Mesendoderm (in vitro differentiated cells): ENCODE measurements around the gene LMO1.

ENCODE experiments used
- DNase-seq: peaks from one replicate; pipeline ENCODE4 v3.0.0; 2013
- H2AK5ac ChIP-seq: 2 replicates; pipeline ENCODE4 v1.6.1; 2013; ENCODE audit warnings: low read length, inconsistent platforms
- H2BK120ac ChIP-seq: 2 replicates; pipeline ENCODE4 v1.6.1; 2013; ENCODE audit warnings: low read depth, mild to moderate bottlenecking, low read length, moderate library complexity, mixed read lengths
- H2BK15ac ChIP-seq: replicated peaks from 2 replicates; pipeline ENCODE4 v1.6.1; 2013; ENCODE audit warnings: low read depth, mild to moderate bottlenecking, moderate library complexity
- H2BK5ac ChIP-seq: 2 replicates; pipeline ENCODE4 v1.6.1; 2013; ENCODE audit warnings: low read length, inconsistent platforms
- H3K18ac ChIP-seq: 2 replicates; pipeline ENCODE4 v1.6.1; 2013; ENCODE audit warnings: mild to moderate bottlenecking, low read length, mixed read lengths
- H3K23ac ChIP-seq: one replicate; pipeline ENCODE4 v1.6.1; 2013; ENCODE audit warnings: low read length
- H3K27ac ChIP-seq: 2 replicates; pipeline ENCODE4 v1.5.1; 2013; ENCODE audit warnings: low read depth, mild to moderate bottlenecking, inconsistent platforms, low read length, moderate library complexity
- H3K27me3 ChIP-seq: 2 replicates; pipeline ENCODE4 v1.6.1; 2013; ENCODE audit warnings: low read length, control low read depth, mild to moderate bottlenecking, inconsistent platforms; ENCODE audit not compliant: insufficient read depth, poor library complexity
- H3K36me3 ChIP-seq: 2 replicates; pipeline ENCODE4 v1.6.1; 2013; ENCODE audit warnings: low read length, inconsistent platforms; ENCODE audit not compliant: control insufficient read depth, insufficient read depth
- H3K4ac ChIP-seq: one replicate; pipeline ENCODE4 v1.6.1; 2013; ENCODE audit warnings: low read depth, mild to moderate bottlenecking, low read length, moderate library complexity
- H3K4me1 ChIP-seq: 2 replicates; pipeline ENCODE4 v1.6.1; 2013; ENCODE audit warnings: low read depth, low read length, inconsistent platforms; ENCODE audit not compliant: control insufficient read depth
- H3K4me2 ChIP-seq: 2 replicates; pipeline ENCODE4 v1.6.1; 2013; ENCODE audit warnings: low read length
- H3K4me3 ChIP-seq: 2 replicates; pipeline ENCODE4 v1.5.1; 2013; ENCODE audit warnings: mild to moderate bottlenecking, low read length
- H3K56ac ChIP-seq: one replicate; pipeline ENCODE4 v1.6.1; 2013; ENCODE audit warnings: low read length
- H3K79me1 ChIP-seq: 2 replicates; pipeline ENCODE4 v1.6.1; 2013; ENCODE audit warnings: low read length, inconsistent platforms
- H3K79me2 ChIP-seq: 2 replicates; pipeline ENCODE4 v1.6.1; 2013; ENCODE audit warnings: mild to moderate bottlenecking, low read length; ENCODE audit not compliant: control insufficient read depth, insufficient read depth
- H3K9ac ChIP-seq: 2 replicates; pipeline ENCODE4 v1.6.1; 2013; ENCODE audit warnings: low read length, inconsistent platforms
- H4K5ac ChIP-seq: one replicate; pipeline ENCODE4 v1.6.1; 2013; ENCODE audit warnings: low read length
- H4K8ac ChIP-seq: one replicate; pipeline ENCODE4 v1.6.1; 2013; ENCODE audit warnings: low read depth, mild to moderate bottlenecking, control low read depth, low read length, moderate library complexity
- WGBS: extraction: QIAGEN DNeasy Blood & Tissue Kit; methylation state at CpG from one replicate; pipeline ENCODE4 v1.1.7; 2013; ENCODE audit warnings: low lambda C conversion rate, missing lambda C conversion rate; ENCODE audit not compliant: insufficient coverage; ENCODE audit errors: extremely low coverage; 5-methylcytosine and 5-hydroxymethylcytosine counted together

LMO1 gene

GRCh38 chr11:8296038-8296649, 32.5 kb upstream of the LMO1 start:
- Histone ChIP-seq H4K5ac (no peak overlapping the region), H3K27ac (no peak overlapping the region), H3K27me3 (no peaks in the 10 kb centered on the region), H4K8ac (no peak overlapping the region), H3K23ac (no peak overlapping the region), H3K4ac (no peak overlapping the region), H2BK120ac (no peak overlapping the region), H3K18ac (no peak overlapping the region), H3K56ac (no peak overlapping the region), H3K79me2 (no peaks in the 10 kb centered on the region), H2AK5ac (no peak overlapping the region), H3K9ac (no peak overlapping the region), H2BK15ac (no peak overlapping the region), H3K79me1 (no peaks in the 10 kb centered on the region), H3K4me2 (no peak overlapping the region), H3K36me3 (no peaks in the 10 kb centered on the region), H2BK5ac (no peak overlapping the region), H3K4me3 (no peak overlapping the region), H3K4me1 (no peaks in the 10 kb centered on the region)
- WGBS = no CpG with 5 or more reads among the region's 5 CpGs
- no peak for DNase-seq

- no peak overlapping the region for H3K9ac ChIP-seq
- H3K4ac ChIP-seq = no peak overlapping the region
- no peak overlapping the region for H2BK15ac ChIP-seq
- no CpG with 5 or more reads among the region's 8 CpGs for WGBS
- H3K79me1 ChIP-seq = no peaks in the 10 kb centered on the region
- no peak overlapping the region for H2BK5ac ChIP-seq
- no peak overlapping the region for H3K56ac ChIP-seq
- H3K23ac ChIP-seq = no peak overlapping the region
- H3K36me3 ChIP-seq = no peaks in the 10 kb centered on the region
- H3K27me3 ChIP-seq = no peaks in the 10 kb centered on the region
- H2AK5ac ChIP-seq = no peak overlapping the region
- H4K5ac ChIP-seq = no peak overlapping the region
- no peak overlapping the region for H4K8ac ChIP-seq
- no peak overlapping the region for H2BK120ac ChIP-seq
- H3K27ac ChIP-seq = no peak overlapping the region
- H3K4me2 ChIP-seq = no peak overlapping the region
- no peaks in the 10 kb centered on the region for H3K79me2 ChIP-seq
- DNase-seq = no peak
- no peak overlapping the region for H3K18ac ChIP-seq
- H3K4me3 ChIP-seq = no peak overlapping the region
- no peaks in the 10 kb centered on the region for H3K4me1 ChIP-seq
Observed at GRCh38 chr11:8294251-8294935, 30.7 kb upstream of the LMO1 start.

GRCh38 chr11:8293171-8293570, 29.5 kb upstream of the LMO1 start:
- H4K5ac ChIP-seq = no peak overlapping the region
- no peak overlapping the region for H4K8ac ChIP-seq
- H3K56ac ChIP-seq = no peak overlapping the region
- no peak overlapping the region for H2BK120ac ChIP-seq
- no peak overlapping the region for H3K4ac ChIP-seq
- no peak for DNase-seq
- H3K79me1 ChIP-seq = no peaks in the 10 kb centered on the region
- H3K79me2 ChIP-seq = no peaks in the 10 kb centered on the region
- no peak overlapping the region for H3K9ac ChIP-seq
- no CpG with 5 or more reads among the region's 7 CpGs for WGBS
- no peak overlapping the region for H2AK5ac ChIP-seq
- no peaks in the 10 kb centered on the region for H3K27me3 ChIP-seq
- no peak overlapping the region for H2BK15ac ChIP-seq
- no peaks in the 10 kb centered on the region for H3K36me3 ChIP-seq
- no peak overlapping the region for H3K23ac ChIP-seq
- H3K27ac ChIP-seq = no peak overlapping the region
- H3K4me2 ChIP-seq = no peak overlapping the region
- H3K4me1 ChIP-seq = no peaks in the 10 kb centered on the region
- H3K18ac ChIP-seq = no peak overlapping the region
- H2BK5ac ChIP-seq = no peak overlapping the region
- H3K4me3 ChIP-seq = no peak overlapping the region

DNA sequence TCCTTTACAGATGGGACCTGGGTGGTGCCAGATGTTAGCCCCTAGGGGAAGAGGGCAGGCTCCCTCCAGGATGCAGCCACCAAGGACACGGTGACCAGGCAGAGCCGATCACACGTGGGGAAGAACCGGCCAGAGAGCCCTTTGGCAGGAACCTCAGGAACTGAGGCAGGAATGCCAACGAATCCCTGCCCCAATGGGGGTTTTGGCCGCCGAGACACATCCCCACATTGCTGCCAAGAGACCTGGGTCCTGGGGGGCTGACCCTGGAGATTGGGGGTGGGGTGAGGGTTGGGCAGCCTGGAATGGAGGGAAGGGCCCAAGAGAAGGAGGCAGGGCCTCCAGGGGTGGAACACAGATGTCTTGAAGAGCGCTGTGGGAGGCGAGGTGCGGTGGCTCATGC, 28.7 kb upstream of the LMO1 start:
- no peak overlapping the region for H3K9ac ChIP-seq
- no peak for DNase-seq

GRCh38 chr11:8291421-8292350, 28.0 kb upstream of the LMO1 start:
- Histone ChIP-seq H3K27ac (no peak overlapping the region), H3K79me1 (no peaks in the 10 kb centered on the region), H3K23ac (no peak overlapping the region), H2BK15ac (no peak overlapping the region), H3K4me2 (no peak overlapping the region), H3K4me3 (no peak overlapping the region), H3K4ac (no peak overlapping the region), H4K5ac (no peak overlapping the region), H3K56ac (no peak overlapping the region), H3K9ac (no peak overlapping the region), H3K36me3 (no peaks in the 10 kb centered on the region), H3K18ac (no peak overlapping the region), H3K4me1 (no peaks in the 10 kb centered on the region), H4K8ac (no peak overlapping the region), H2BK5ac (no peak overlapping the region), H3K27me3 (no peaks in the 10 kb centered on the region), H2BK120ac (no peak overlapping the region), H3K79me2 (no peaks in the 10 kb centered on the region), H2AK5ac (no peak overlapping the region)
- no CpG with 5 or more reads among the region's 11 CpGs for WGBS
- DNase-seq = no peak

More for the DNA sequence above, 28.7 kb upstream of the LMO1 start:
- no peaks in the 10 kb centered on the region for H3K36me3 ChIP-seq
- H3K4me3 ChIP-seq = no peak overlapping the region
- H2BK5ac ChIP-seq = no peak overlapping the region
- H2AK5ac ChIP-seq = no peak overlapping the region
- H3K23ac ChIP-seq = no peak overlapping the region
- H2BK120ac ChIP-seq = no peak overlapping the region
- H3K4me1 ChIP-seq = no peaks in the 10 kb centered on the region
- H3K79me1 ChIP-seq = no peaks in the 10 kb centered on the region
- H3K4ac ChIP-seq = no peak overlapping the region
- no peak overlapping the region for H3K4me2 ChIP-seq
- no peak overlapping the region for H4K8ac ChIP-seq
- no peaks in the 10 kb centered on the region for H3K79me2 ChIP-seq
- no CpG with 5 or more reads among the region's 10 CpGs for WGBS
- no peak overlapping the region for H2BK15ac ChIP-seq
- no peak overlapping the region for H3K27ac ChIP-seq
- H4K5ac ChIP-seq = no peak overlapping the region
- no peaks in the 10 kb centered on the region for H3K27me3 ChIP-seq
- no peak overlapping the region for H3K56ac ChIP-seq
- no peak overlapping the region for H3K18ac ChIP-seq
